Panc1 (cell line): ENCODE results near the gene ZCCHC3.

ENCODE experiments used
- POLR2AphosphoS5 ChIP-seq: IDR thresholded peaks from 2 replicates; pipeline ENCODE4 v1.6.1; 2012; ENCODE audit warnings: mild to moderate bottlenecking, low read depth, low read length, moderate library complexity
- SIN3A ChIP-seq: IDR thresholded peaks from 2 replicates; pipeline ENCODE4 v1.6.1; 2012; ENCODE audit warnings: low read depth, mild to moderate bottlenecking, low read length, moderate library complexity, borderline replicate concordance; ENCODE audit not compliant: insufficient read depth
- TF ChIP-seq, protein P1 (sequence below): fragments of 450-650 bp; IDR thresholded peaks from 2 replicates; pipeline ENCODE4 v1.5.1; 2017; ENCODE audit warnings: mild to moderate bottlenecking

DNA sequence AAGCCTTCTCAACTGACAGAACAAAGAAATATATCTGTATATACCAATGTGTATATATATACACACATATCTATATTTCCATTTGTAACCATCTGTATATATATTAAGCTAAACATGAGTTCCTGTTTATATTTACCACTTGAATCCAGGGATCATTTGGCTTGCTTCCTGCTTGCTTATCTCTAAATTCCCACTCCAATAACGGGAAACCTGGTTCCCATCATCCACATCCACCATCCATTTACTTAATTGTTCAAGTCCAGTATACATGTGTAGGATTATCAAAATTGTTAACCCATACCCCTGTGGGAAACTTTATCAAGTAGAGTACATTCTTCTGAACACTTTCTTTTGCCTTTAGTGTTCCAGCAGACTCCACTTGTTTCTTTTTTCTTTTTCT is 15.5 kb downstream of the ZCCHC3 start:
- TF ChIP-seq, protein P1, sequence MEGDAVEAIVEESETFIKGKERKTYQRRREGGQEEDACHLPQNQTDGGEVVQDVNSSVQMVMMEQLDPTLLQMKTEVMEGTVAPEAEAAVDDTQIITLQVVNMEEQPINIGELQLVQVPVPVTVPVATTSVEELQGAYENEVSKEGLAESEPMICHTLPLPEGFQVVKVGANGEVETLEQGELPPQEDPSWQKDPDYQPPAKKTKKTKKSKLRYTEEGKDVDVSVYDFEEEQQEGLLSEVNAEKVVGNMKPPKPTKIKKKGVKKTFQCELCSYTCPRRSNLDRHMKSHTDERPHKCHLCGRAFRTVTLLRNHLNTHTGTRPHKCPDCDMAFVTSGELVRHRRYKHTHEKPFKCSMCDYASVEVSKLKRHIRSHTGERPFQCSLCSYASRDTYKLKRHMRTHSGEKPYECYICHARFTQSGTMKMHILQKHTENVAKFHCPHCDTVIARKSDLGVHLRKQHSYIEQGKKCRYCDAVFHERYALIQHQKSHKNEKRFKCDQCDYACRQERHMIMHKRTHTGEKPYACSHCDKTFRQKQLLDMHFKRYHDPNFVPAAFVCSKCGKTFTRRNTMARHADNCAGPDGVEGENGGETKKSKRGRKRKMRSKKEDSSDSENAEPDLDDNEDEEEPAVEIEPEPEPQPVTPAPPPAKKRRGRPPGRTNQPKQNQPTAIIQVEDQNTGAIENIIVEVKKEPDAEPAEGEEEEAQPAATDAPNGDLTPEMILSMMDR: no peak
- TF ChIP-seq POLR2AphosphoS5: no peak
- TF ChIP-seq SIN3A: no peak
